ENCODE results near the gene FANCC.

FANCC gene

GRCh38 chr9:95182854-95183563, 134.5 kb downstream of the FANCC start:
- DNase-seq = no peak

- DNase-seq = no peak
Measured at GRCh38 chr9:95181835-95182234, 135.7 kb downstream of the FANCC start.

- peak; percentile 40 for DNase-seq
Measured at GRCh38 chr9:95181226-95181818, 136.2 kb downstream of the FANCC start.

GRCh38 chr9:95177617-95178016, 139.9 kb downstream of the FANCC start:
- DNase-seq = no peak

- no peak for DNase-seq
Measured at GRCh38 chr9:95176755-95177319, 140.7 kb downstream of the FANCC start.

GRCh38 chr9:95175523-95175922, 142.0 kb downstream of the FANCC start:
- no peak for DNase-seq

- no peak for DNase-seq
Measured at GRCh38 chr9:95174038-95174437, 143.5 kb downstream of the FANCC start.

GRCh38 chr9:95171596-95171995, 145.9 kb downstream of the FANCC start:
- no peak for DNase-seq

- DNase-seq = no peak
Measured at GRCh38 chr9:95171001-95171400, 146.5 kb downstream of the FANCC start.

GRCh38 chr9:95167998-95168397, 149.5 kb downstream of the FANCC start:
- peak; percentile 80 for DNase-seq

GRCh38 chr9:95165004-95165403, 152.5 kb downstream of the FANCC start:
- DNase-seq = no peak

- DNase-seq = peak; percentile 74
Measured at GRCh38 chr9:95157481-95158151, 159.9 kb downstream of the FANCC start.

GRCh38 chr9:95156074-95156473, 161.4 kb downstream of the FANCC start:
- no peak for DNase-seq

GRCh38 chr9:95155220-95155619, 162.3 kb downstream of the FANCC start:
- no peak for DNase-seq

- DNase-seq = no peak
Measured at GRCh38 chr9:95150903-95151302, 166.6 kb downstream of the FANCC start.

GRCh38 chr9:95148208-95148520, 169.3 kb downstream of the FANCC start:
- no peak for DNase-seq

GRCh38 chr9:95147452-95148207, 169.9 kb downstream of the FANCC start:
- no peak for DNase-seq

- no peak for DNase-seq
Measured at GRCh38 chr9:95143591-95144561, 173.6 kb downstream of the FANCC start.

GRCh38 chr9:95142728-95143127, 174.8 kb downstream of the FANCC start:
- DNase-seq = no peak

GRCh38 chr9:95142315-95142714, 175.2 kb downstream of the FANCC start:
- DNase-seq = no peak

GRCh38 chr9:95140821-95141220, 176.7 kb downstream of the FANCC start:
- no peak for DNase-seq

GRCh38 chr9:95139126-95139525, 178.4 kb downstream of the FANCC start:
- DNase-seq = no peak
